ENCODE measurements around the gene UQCRC2. TPM values are rescaled to one million over a fixed set of nuclear protein-coding genes. Genes with fewer than 3 reads are reported as not detected.

Gene UQCRC2
- total and polyA plus RNA-seq, 2 donors from 2014 or later, result 199 to 314 TPM

- intact Hi-C loops (cut with DNase I), result no loop called here
- peaks cover 20 to 56% (median 27%) of the 10 kb centered on the region in 3 donors for H3K36me3 ChIP-seq (ENCODE audit: control insufficient read depth in 2 of 3, insufficient read depth in 3 of 3, low read length in 3 of 3)
- DNase-seq (no peak), FAIRE-seq (no peak)
- no peak for TF ChIP-seq CTCF (IDR thresholded peaks at IDR 0.05; ENCODE audit: borderline replicate concordance, extremely low read depth, insufficient read depth)
- no peaks in the 10 kb centered on the region for H3K9me3 ChIP-seq (ENCODE audit: control insufficient read depth in 2 of 3, insufficient read depth in 1 of 3, low read length in 3 of 3)
- no peak overlapping the region for H3K27ac ChIP-seq (ENCODE audit: low read depth in 2 of 2, low read length in 2 of 2)
- H3K27me3 ChIP-seq (ENCODE audit: control insufficient read depth, insufficient read depth, low read length), result no peaks in the 10 kb centered on the region
- H3K9ac ChIP-seq (ENCODE audit: low read length in 3 of 3), result no peak overlapping the region
- no peak overlapping the region for H3K4me3 ChIP-seq (ENCODE audit: low read length in 3 of 3)
- peaks cover 3 to 6% (median 5%) of the 10 kb centered on the region in 3 donors for H3K4me1 ChIP-seq (ENCODE audit: control insufficient read depth in 2 of 3, insufficient read depth in 2 of 3, low read depth in 1 of 3, low read length in 3 of 3)
These were observed 5.9 kb downstream of the UQCRC2 start for GRCh38 chr16:21959050-21959449.

GRCh38 chr16:21962475-21962874, 9.3 kb downstream of the UQCRC2 start:
- no peak for TF ChIP-seq CTCF (IDR thresholded peaks at IDR 0.05; ENCODE audit: borderline replicate concordance, extremely low read depth, insufficient read depth)

DNA sequence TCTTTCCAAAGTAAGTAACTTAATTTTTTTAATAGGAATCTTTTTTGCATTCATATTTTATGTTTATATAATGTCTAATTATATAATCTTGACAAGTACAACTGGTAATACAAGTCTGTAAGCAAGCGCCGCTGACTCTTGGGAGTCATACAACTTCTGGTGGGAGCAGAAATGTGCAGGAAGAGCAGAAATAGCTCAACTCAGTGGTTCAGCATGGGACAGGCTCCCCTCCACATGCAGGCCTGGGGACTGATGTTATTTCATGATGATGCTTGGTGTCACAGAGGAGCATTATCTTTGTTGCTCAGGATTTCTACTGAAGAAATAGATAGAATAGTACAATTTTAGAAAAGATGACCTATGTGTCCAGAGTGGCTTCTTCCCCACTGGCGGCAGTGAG, 10.7 kb downstream of the UQCRC2 start:
- no peak for TF ChIP-seq CTCF (IDR thresholded peaks at IDR 0.05; ENCODE audit: borderline replicate concordance, extremely low read depth, insufficient read depth)
- Histone ChIP-seq H3K9me3 (ENCODE audit: control insufficient read depth in 2 of 3, insufficient read depth in 1 of 3, low read length in 3 of 3) (no peaks in the 10 kb centered on the region), H3K27ac (ENCODE audit: low read depth in 2 of 2, low read length in 2 of 2) (no peak overlapping the region), H3K4me3 (ENCODE audit: low read length in 3 of 3) (no peak overlapping the region), H3K4me1 (ENCODE audit: control insufficient read depth in 2 of 3, insufficient read depth in 2 of 3, low read depth in 1 of 3, low read length in 3 of 3) (no peaks in the 10 kb centered on the region), H3K36me3 (ENCODE audit: control insufficient read depth in 2 of 3, insufficient read depth in 3 of 3, low read length in 3 of 3) (peaks cover 18 to 84% (median 53%) of the 10 kb centered on the region in 3 donors), H3K27me3 (ENCODE audit: control insufficient read depth, insufficient read depth, low read length) (no peaks in the 10 kb centered on the region), H3K9ac (ENCODE audit: low read length in 3 of 3) (no peak overlapping the region)
- DNase-seq (no peak), FAIRE-seq (no peak)
- intact Hi-C loops (cut with DNase I), result no loop called here

More at GRCh38 chr16:21962475-21962874, 9.3 kb downstream of the UQCRC2 start:
- H3K9ac ChIP-seq (ENCODE audit: low read length in 3 of 3), result no peak overlapping the region
- H3K9me3 ChIP-seq (ENCODE audit: control insufficient read depth in 2 of 3, insufficient read depth in 1 of 3, low read length in 3 of 3), result no peaks in the 10 kb centered on the region
- H3K4me1 ChIP-seq (ENCODE audit: control insufficient read depth in 2 of 3, insufficient read depth in 2 of 3, low read depth in 1 of 3, low read length in 3 of 3), result no peaks in the 10 kb centered on the region
- intact Hi-C loops (cut with DNase I), result no loop called here
- no peak for FAIRE-seq
- no peak overlapping the region for H3K27ac ChIP-seq (ENCODE audit: low read depth in 2 of 2, low read length in 2 of 2)
- H3K4me3 ChIP-seq (ENCODE audit: low read length in 3 of 3), result no peak overlapping the region
- DNase-seq, result no peak
- no peaks in the 10 kb centered on the region for H3K27me3 ChIP-seq (ENCODE audit: control insufficient read depth, insufficient read depth, low read length)
- H3K36me3 ChIP-seq (ENCODE audit: control insufficient read depth in 2 of 3, insufficient read depth in 3 of 3, low read length in 3 of 3), result peaks cover 25 to 83% (median 50%) of the 10 kb centered on the region in 3 donors

DNA sequence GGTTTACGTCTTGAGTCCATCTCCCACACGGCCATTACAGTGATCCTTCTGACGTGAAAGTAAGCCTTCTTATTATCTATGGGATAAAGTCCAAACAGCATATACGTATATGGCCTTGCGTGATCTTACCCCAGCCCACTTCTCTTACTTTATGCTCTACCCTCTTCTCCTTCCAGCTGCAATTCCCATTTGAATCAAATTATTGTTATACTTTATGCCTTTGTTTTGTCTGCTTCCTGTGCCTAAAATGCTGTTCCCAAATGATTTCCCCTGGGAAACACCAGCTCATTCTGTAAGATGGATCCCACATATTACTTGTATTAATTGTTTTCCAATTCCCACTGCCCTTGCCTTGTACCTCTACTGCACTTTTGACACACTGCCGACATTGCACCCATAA, 11.2 kb downstream of the UQCRC2 start:
- peaks cover 14 to 84% (median 51%) of the 10 kb centered on the region in 3 donors for H3K36me3 ChIP-seq (ENCODE audit: control insufficient read depth in 2 of 3, insufficient read depth in 3 of 3, low read length in 3 of 3)
- H3K27me3 ChIP-seq (ENCODE audit: control insufficient read depth, insufficient read depth, low read length), result no peaks in the 10 kb centered on the region
- H3K4me3 ChIP-seq (ENCODE audit: low read length in 3 of 3), result no peak overlapping the region
- H3K4me1 ChIP-seq (ENCODE audit: control insufficient read depth in 2 of 3, insufficient read depth in 2 of 3, low read depth in 1 of 3, low read length in 3 of 3), result no peaks in the 10 kb centered on the region
- TF ChIP-seq CTCF (IDR thresholded peaks at IDR 0.05; ENCODE audit: borderline replicate concordance, extremely low read depth, insufficient read depth), result no peak
- no peak overlapping the region for H3K9ac ChIP-seq (ENCODE audit: low read length in 3 of 3)
- intact Hi-C loops (cut with DNase I), result no loop called here
- H3K27ac ChIP-seq (ENCODE audit: low read depth in 2 of 2, low read length in 2 of 2), result no peak overlapping the region
- no peaks in the 10 kb centered on the region for H3K9me3 ChIP-seq (ENCODE audit: control insufficient read depth in 2 of 3, insufficient read depth in 1 of 3, low read length in 3 of 3)
- DNase-seq (no peak), FAIRE-seq (no peak)

Data from kidney (tissue), 14 donors.